Measurements from ENCODE around the gene PCSK1.
"Not testable (repeated sequence)": the region's sequence is repeated elsewhere in the genome, so short reads cannot be mapped to it uniquely, and the experiment has no call there.

PCSK1 gene

GRCh38 chr5:96373381-96373733 lies 59.7 kb downstream of the PCSK1 start:
- WGBS, 2 experiments (ENCODE audit: insufficient coverage in 2 of 2): 80 to 100% methylated on average over 2 of the region's 4 CpGs
- Histone ChIP-seq H3K27ac (ENCODE audit: low read depth, low read length, severe bottlenecking) (no peak overlapping the region), H3K9me3 (ENCODE audit: control insufficient read depth, low read length) (no peaks in the 10 kb centered on the region), H3K4me1 (ENCODE audit: control insufficient read depth, insufficient read depth, low read length, poor library complexity, severe bottlenecking) (no peaks in the 10 kb centered on the region), H3K36me3 (ENCODE audit: control insufficient read depth, insufficient read depth, low read length) (no peaks in the 10 kb centered on the region), H3K4me3 (ENCODE audit: extremely low read depth, insufficient read depth, low read length, poor library complexity, severe bottlenecking) (no peak overlapping the region)

- no peak overlapping the region for H3K27ac ChIP-seq (ENCODE audit: low read depth, low read length, severe bottlenecking)
- no peaks in the 10 kb centered on the region for H3K9me3 ChIP-seq (ENCODE audit: control insufficient read depth, low read length)
- no CpG with 5 or more reads among the region's 2 CpGs for WGBS, 2 experiments (ENCODE audit: insufficient coverage in 2 of 2)
- H3K36me3 ChIP-seq (ENCODE audit: control insufficient read depth, insufficient read depth, low read length): no peaks in the 10 kb centered on the region
- H3K4me1 ChIP-seq (ENCODE audit: control insufficient read depth, insufficient read depth, low read length, poor library complexity, severe bottlenecking): no peaks in the 10 kb centered on the region
- H3K4me3 ChIP-seq (ENCODE audit: extremely low read depth, insufficient read depth, low read length, poor library complexity, severe bottlenecking): no peak overlapping the region
These were observed 60.2 kb downstream of the PCSK1 start for GRCh38 chr5:96372726-96373380.

DNA sequence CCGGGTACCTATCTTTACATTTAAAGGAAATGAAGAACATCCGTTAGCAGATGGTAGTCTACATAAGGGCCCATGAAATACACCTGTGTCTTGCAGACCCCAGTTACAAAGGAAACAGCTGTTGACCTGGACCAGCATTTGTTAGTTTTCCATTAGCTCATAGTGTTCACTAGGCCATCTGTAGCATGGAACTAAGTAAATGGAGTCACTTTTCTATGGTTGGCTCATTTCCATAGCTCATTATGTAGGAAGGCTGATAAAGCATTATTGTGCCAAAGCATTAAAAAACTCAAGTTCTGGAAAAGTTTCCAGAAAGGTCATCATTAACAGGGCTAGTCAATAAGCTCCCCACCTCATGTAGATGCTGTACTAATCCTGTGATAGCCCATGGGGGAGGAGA lies 62.1 kb downstream of the PCSK1 start:
- 93 to 95% methylated on average over 2 of the region's 2 CpGs for WGBS, 2 experiments (ENCODE audit: insufficient coverage in 2 of 2)
- no peak overlapping the region for H3K27ac ChIP-seq (ENCODE audit: low read depth, low read length, severe bottlenecking)
- no peaks in the 10 kb centered on the region for H3K9me3 ChIP-seq (ENCODE audit: control insufficient read depth, low read length)
- H3K4me3 ChIP-seq (ENCODE audit: extremely low read depth, insufficient read depth, low read length, poor library complexity, severe bottlenecking): no peak overlapping the region
- no peaks in the 10 kb centered on the region for H3K4me1 ChIP-seq (ENCODE audit: control insufficient read depth, insufficient read depth, low read length, poor library complexity, severe bottlenecking)
- no peaks in the 10 kb centered on the region for H3K36me3 ChIP-seq (ENCODE audit: control insufficient read depth, insufficient read depth, low read length)

GRCh38 chr5:96367337-96367736 lies 65.7 kb downstream of the PCSK1 start:
- not testable (repeated sequence) for H3K4me1 ChIP-seq (ENCODE audit: control insufficient read depth, insufficient read depth, low read length, poor library complexity, severe bottlenecking); H3K9me3 ChIP-seq (ENCODE audit: control insufficient read depth, low read length); H3K27ac ChIP-seq (ENCODE audit: low read depth, low read length, severe bottlenecking); H3K4me3 ChIP-seq (ENCODE audit: extremely low read depth, insufficient read depth, low read length, poor library complexity, severe bottlenecking); H3K36me3 ChIP-seq (ENCODE audit: control insufficient read depth, insufficient read depth, low read length)
- WGBS, 2 experiments (ENCODE audit: insufficient coverage in 2 of 2): 89 to 98% methylated on average over 7 to 8 of the region's 8 CpGs

DNA sequence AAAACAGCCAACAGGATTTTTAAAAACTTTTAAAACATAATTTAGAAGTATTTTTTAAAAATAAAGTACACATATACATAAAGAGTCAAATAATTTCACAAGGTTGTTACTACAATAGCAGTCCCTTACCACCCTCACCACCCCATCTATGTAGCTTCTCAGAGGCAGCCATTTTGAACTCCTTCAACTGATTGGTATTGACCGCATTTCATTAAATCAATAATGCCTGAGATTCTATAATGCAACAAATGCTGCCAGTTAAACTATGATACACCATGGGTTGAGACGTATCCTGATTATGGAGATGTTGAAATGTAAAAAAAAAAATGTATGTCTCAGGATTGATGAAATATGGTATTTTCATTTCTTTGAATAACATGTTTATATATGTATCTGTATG lies 78.8 kb downstream of the PCSK1 start:
- Histone ChIP-seq H3K4me1 (ENCODE audit: control insufficient read depth, insufficient read depth, low read length, poor library complexity, severe bottlenecking) (no peaks in the 10 kb centered on the region), H3K9me3 (ENCODE audit: control insufficient read depth, low read length) (no peaks in the 10 kb centered on the region), H3K36me3 (ENCODE audit: control insufficient read depth, insufficient read depth, low read length) (no peaks in the 10 kb centered on the region), H3K27ac (ENCODE audit: low read depth, low read length, severe bottlenecking) (no peak overlapping the region), H3K4me3 (ENCODE audit: extremely low read depth, insufficient read depth, low read length, poor library complexity, severe bottlenecking) (no peak overlapping the region)
- 100% methylated on average over 1 of the region's 2 CpGs; no CpG with 5 or more reads in 1 of the 2 experiments for WGBS, 2 experiments (ENCODE audit: insufficient coverage in 2 of 2)

DNA sequence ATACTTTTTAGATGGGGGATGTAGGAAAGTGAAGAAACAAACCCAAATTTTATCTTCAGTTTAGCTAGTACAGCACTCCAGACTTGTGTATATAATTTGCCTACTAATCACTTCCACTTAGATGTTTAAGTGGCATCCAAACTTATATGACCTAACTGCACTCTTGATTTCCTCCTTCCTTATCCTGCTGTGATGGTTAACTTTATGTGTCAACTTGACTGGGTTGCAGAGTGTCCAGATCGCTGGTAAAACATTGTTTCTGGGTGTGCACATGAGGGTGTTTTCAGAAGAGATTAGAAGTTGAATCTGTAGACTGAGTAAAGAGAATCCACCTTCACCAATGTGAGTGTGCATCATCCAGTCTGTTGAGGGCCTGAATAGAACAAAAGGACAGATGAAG lies 79.8 kb downstream of the PCSK1 start:
- no peaks in the 10 kb centered on the region for H3K9me3 ChIP-seq (ENCODE audit: control insufficient read depth, low read length)
- WGBS, 2 experiments (ENCODE audit: insufficient coverage in 2 of 2): no CpG with 5 or more reads among the region's 1 CpG
- H3K4me1 ChIP-seq (ENCODE audit: control insufficient read depth, insufficient read depth, low read length, poor library complexity, severe bottlenecking): no peaks in the 10 kb centered on the region
- no peak overlapping the region for H3K27ac ChIP-seq (ENCODE audit: low read depth, low read length, severe bottlenecking)
- H3K4me3 ChIP-seq (ENCODE audit: extremely low read depth, insufficient read depth, low read length, poor library complexity, severe bottlenecking): no peak overlapping the region
- H3K36me3 ChIP-seq (ENCODE audit: control insufficient read depth, insufficient read depth, low read length): no peaks in the 10 kb centered on the region

DNA sequence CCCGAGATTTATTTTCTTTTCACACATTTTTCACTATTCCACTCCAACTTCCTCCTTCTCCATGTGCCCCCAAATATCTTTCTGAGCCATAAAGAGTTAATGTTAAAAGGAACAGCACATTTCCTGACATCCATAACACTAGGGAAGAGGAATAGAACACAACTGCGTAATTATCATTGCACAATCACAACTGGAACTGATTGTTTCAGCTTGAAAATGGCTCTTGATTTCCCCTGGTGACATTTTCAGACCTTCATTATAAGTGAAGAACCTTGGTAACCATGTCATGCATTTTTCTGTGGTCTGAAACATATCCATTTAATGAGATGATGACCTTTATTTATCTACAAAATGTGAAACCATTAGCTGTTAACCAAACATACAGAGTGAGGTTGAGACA lies 82.4 kb downstream of the PCSK1 start:
- 100% methylated on average over 1 of the region's 2 CpGs; no CpG with 5 or more reads in 1 of the 2 experiments for WGBS, 2 experiments (ENCODE audit: insufficient coverage in 2 of 2)
- Histone ChIP-seq H3K36me3 (ENCODE audit: control insufficient read depth, insufficient read depth, low read length) (no peaks in the 10 kb centered on the region), H3K9me3 (ENCODE audit: control insufficient read depth, low read length) (no peaks in the 10 kb centered on the region), H3K4me3 (ENCODE audit: extremely low read depth, insufficient read depth, low read length, poor library complexity, severe bottlenecking) (no peak overlapping the region), H3K27ac (ENCODE audit: low read depth, low read length, severe bottlenecking) (no peak overlapping the region), H3K4me1 (ENCODE audit: control insufficient read depth, insufficient read depth, low read length, poor library complexity, severe bottlenecking) (no peaks in the 10 kb centered on the region)

DNA sequence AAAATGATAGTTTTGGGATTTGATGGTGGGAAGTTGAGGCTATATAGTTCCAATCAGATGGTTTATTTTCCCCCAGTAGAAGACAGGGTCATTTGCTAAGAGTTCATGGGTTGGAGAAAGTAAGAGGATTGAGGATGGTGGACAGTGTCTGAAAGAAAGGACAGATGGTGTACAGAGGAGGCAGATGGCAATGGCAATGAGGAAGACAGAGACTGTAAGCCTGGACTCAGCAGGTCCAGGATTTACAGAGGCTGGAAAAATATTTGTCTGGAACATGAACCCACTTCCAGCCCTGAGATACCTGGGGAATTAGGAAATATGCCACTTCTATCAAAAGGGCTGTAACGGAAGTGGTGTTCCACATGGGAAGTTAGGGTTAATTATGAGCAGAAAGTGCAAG lies 84.5 kb downstream of the PCSK1 start:
- no peak overlapping the region for H3K4me3 ChIP-seq (ENCODE audit: extremely low read depth, insufficient read depth, low read length, poor library complexity, severe bottlenecking)
- no peaks in the 10 kb centered on the region for H3K9me3 ChIP-seq (ENCODE audit: control insufficient read depth, low read length)
- H3K4me1 ChIP-seq (ENCODE audit: control insufficient read depth, insufficient read depth, low read length, poor library complexity, severe bottlenecking): no peaks in the 10 kb centered on the region
- H3K36me3 ChIP-seq (ENCODE audit: control insufficient read depth, insufficient read depth, low read length): no peaks in the 10 kb centered on the region
- 78 to 100% methylated on average over 1 of the region's 1 CpG for WGBS, 2 experiments (ENCODE audit: insufficient coverage in 2 of 2)
- H3K27ac ChIP-seq (ENCODE audit: low read depth, low read length, severe bottlenecking): no peak overlapping the region

DNA sequence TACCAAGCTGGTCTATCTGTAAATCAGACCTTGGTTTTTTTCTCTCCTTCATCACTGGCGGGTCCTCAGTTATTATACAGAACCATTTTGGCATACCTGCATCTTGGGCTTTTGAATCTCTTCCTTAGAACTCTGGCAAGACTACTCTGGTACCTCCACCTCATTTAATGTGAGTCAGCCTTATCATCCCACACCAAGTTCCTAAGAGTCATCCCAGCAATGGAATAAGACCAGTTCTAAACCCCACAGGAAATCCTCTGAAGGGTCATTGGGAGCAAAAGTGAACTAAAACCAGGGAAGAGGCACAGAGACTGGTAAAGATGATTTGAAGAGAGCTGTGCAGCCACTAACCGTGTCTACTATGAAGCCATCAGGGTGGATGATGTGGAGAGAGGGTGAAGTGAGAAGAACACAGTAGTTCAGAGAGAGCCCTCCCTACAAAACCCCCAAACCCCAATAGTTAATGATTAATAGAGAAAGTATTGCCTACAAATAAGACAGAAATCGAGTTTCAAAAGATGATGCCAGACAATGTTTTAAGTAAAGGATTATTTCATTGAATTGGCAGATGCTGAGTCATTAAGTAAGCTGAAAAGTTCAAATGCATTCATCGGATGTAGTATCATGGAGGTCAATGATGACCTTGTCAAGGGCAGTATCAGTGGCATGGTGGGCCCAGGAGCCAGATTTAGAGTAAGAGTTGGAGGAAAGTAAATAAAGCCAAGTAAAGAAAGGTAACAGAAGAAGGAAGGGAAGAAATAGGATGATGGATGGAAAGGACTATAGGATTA lies 85.4 kb downstream of the PCSK1 start:
- H3K4me1 ChIP-seq (ENCODE audit: control insufficient read depth, insufficient read depth, low read length, poor library complexity, severe bottlenecking): no peaks in the 10 kb centered on the region
- 80 to 83% methylated on average over 3 of the region's 4 CpGs for WGBS, 2 experiments (ENCODE audit: insufficient coverage in 2 of 2)
- H3K27ac ChIP-seq (ENCODE audit: low read depth, low read length, severe bottlenecking): no peak overlapping the region
- H3K36me3 ChIP-seq (ENCODE audit: control insufficient read depth, insufficient read depth, low read length): no peaks in the 10 kb centered on the region
- no peak overlapping the region for H3K4me3 ChIP-seq (ENCODE audit: extremely low read depth, insufficient read depth, low read length, poor library complexity, severe bottlenecking)
- no peaks in the 10 kb centered on the region for H3K9me3 ChIP-seq (ENCODE audit: control insufficient read depth, low read length)

DNA sequence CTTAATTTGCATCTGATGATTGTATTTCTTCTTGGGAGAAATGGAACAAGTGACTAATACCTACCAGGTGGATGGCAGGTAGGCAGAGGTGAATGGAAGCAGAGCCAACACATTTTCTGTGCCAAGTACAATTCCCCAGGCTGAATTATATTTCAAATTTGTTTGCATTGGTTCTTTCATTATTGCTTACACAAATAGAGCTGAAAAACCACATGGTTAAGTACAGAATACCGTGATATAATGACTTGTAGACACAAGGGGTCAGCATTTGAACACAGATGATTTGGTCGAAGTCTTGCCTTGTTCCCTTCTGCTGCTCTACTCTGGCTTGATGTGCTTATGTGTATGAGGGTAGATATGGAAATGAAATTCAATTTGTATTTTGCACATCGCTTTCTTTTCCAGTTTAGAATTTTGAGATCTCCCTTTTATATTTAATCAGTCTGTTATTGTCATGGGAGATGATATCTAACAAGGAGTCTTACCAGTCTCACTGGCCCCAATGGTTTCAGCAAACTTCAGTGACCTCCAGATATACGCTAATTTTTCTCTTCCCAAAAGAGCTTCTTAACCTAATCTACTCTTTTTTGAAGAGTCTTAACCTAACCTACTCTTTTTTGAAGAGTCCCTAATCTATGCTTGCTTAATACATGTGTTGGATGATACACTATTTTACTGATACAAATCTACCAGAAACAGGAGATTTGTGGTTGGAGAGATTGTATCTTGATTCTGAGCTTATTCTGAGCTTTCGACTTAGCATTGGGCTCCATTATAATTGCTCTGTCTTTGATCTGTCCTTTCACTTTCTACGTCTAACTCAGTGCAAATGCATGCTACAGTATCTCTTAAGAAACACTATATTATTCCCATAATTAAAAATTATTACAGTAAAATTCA lies 88.1 kb downstream of the PCSK1 start:
- Histone ChIP-seq H3K9me3 (ENCODE audit: control insufficient read depth, low read length) (no peaks in the 10 kb centered on the region), H3K36me3 (ENCODE audit: control insufficient read depth, insufficient read depth, low read length) (no peaks in the 10 kb centered on the region), H3K4me1 (ENCODE audit: control insufficient read depth, insufficient read depth, low read length, poor library complexity, severe bottlenecking) (no peaks in the 10 kb centered on the region), H3K4me3 (ENCODE audit: extremely low read depth, insufficient read depth, low read length, poor library complexity, severe bottlenecking) (no peak overlapping the region), H3K27ac (ENCODE audit: low read depth, low read length, severe bottlenecking) (no peak overlapping the region)
- WGBS, 2 experiments (ENCODE audit: insufficient coverage in 2 of 2): 40 to 46% methylated on average over 1 to 3 of the region's 6 CpGs
